ENCODE measurements around the gene ERBB2.

DNA sequence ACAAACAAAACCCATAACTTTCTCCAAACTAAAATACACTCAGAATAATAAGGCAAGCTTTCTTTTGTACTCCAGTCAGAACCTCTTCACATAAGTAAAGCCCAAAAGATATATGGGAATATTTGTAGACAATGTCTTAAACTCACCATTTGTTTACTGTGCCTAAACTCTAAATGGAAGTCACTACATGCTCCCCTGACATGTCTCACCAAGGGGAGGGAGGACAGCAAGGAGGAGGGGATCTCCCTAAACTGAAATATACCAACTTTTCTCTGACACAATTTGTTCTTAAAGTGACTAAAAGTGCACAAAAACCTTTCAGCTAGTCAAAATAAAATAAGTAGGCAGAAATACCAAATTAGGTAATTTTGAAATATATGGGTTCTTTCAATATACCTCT lies 76.4 kb downstream of the ERBB2 start:
- TF ChIP-seq POLR2A (IDR thresholded peaks at IDR 0.05): no peak
- no peak for TF ChIP-seq CTCF (IDR thresholded peaks at IDR 0.05)

All from right lobe of liver (tissue), 4 donors.